H1 (cell line): ENCODE results near the gene CNOT9.

Source experiments
- EGR1 ChIP-seq: IDR thresholded peaks from 2 replicates; pipeline ENCODE4 v1.6.1; 2011; ENCODE audit warnings: low read depth, low read length, borderline replicate concordance
- HDAC6 ChIP-seq: IDR thresholded peaks from one replicate; pipeline ENCODE4 v1.7.1; 2012; ENCODE audit warnings: low read depth, mild to moderate bottlenecking, inconsistent platforms, low read length, moderate library complexity
- POLR2A ChIP-seq, 2 experiments: IDR thresholded peaks; 1 replicate in 1 of 2; 2 replicates in 1 of 2; pipeline ENCODE4 v1.6.1; 2011; ENCODE audit warnings: low read depth in 2 of 2, low read length in 2 of 2, mild to moderate bottlenecking in 2 of 2; ENCODE audit errors: control extremely low read depth in 1 of 2
- POLR2AphosphoS5 ChIP-seq: IDR thresholded peaks from 2 replicates; pipeline ENCODE4 v1.6.1; 2011; ENCODE audit warnings: low read depth, low read length
- SAP30 ChIP-seq: fragments of 300-600 bp; sonication (generic); IDR thresholded peaks from 2 replicates; pipeline ENCODE4 v1.7.1; 2012; ENCODE audit warnings: low read length, moderate library complexity, mild to moderate bottlenecking, inconsistent platforms; ENCODE audit not compliant: insufficient read depth, insufficient replicate concordance
- SP2 ChIP-seq: IDR thresholded peaks from 2 replicates; pipeline ENCODE4 v1.6.1; 2012; ENCODE audit warnings: mild to moderate bottlenecking, low read length, inconsistent platforms
- YY1 ChIP-seq: IDR thresholded peaks from 2 replicates; pipeline ENCODE4 v1.6.1; 2011; ENCODE audit warnings: low read depth, mild to moderate bottlenecking, low read length
- TF ChIP-seq, protein P1 (sequence below), 3 experiments: IDR thresholded peaks; 1 replicate in 2 of 3; 2 replicates in 1 of 3; pipeline versions ENCODE4 v1.5.1 to v1.6.1; 2011; ENCODE audit warnings: low read length in 3 of 3, mild to moderate bottlenecking in 3 of 3, inconsistent platforms in 2 of 3, low read depth in 1 of 3, moderate library complexity in 1 of 3; ENCODE audit not compliant: insufficient read depth in 1 of 3; ENCODE audit errors: control extremely low read depth in 1 of 3

DNA sequence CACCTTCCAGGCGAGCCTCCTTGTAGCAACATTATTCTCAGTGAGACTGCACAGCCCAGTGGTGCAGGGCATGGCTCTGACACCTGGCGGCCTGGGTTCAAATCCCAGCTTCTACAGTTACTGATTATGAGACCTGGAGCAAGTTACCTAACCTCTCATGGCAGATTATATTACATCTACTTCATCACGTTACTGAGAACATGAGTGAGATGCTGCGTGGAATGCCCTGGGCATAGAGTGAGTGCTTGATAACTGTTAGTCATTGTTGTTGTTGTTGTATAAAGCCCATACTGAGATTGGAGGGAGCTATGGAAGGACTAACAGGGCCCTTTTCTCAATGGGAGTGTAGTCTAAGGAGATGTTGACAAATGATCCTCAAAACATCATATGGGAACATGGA, 57.7 kb downstream of the CNOT9 start:
- TF ChIP-seq HDAC6 (no peak), POLR2AphosphoS5 (no peak), SAP30 (no peak), SP2 (no peak), EGR1 (no peak), POLR2A (IDR thresholded peaks at IDR 0.05; ENCODE audit: control extremely low read depth in 1 of 2, low read depth in 2 of 2, low read length in 2 of 2) (no peak), YY1 (no peak)
- TF ChIP-seq, protein P1, sequence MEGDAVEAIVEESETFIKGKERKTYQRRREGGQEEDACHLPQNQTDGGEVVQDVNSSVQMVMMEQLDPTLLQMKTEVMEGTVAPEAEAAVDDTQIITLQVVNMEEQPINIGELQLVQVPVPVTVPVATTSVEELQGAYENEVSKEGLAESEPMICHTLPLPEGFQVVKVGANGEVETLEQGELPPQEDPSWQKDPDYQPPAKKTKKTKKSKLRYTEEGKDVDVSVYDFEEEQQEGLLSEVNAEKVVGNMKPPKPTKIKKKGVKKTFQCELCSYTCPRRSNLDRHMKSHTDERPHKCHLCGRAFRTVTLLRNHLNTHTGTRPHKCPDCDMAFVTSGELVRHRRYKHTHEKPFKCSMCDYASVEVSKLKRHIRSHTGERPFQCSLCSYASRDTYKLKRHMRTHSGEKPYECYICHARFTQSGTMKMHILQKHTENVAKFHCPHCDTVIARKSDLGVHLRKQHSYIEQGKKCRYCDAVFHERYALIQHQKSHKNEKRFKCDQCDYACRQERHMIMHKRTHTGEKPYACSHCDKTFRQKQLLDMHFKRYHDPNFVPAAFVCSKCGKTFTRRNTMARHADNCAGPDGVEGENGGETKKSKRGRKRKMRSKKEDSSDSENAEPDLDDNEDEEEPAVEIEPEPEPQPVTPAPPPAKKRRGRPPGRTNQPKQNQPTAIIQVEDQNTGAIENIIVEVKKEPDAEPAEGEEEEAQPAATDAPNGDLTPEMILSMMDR (IDR thresholded peaks at IDR 0.05; ENCODE audit: control extremely low read depth in 1 of 3, insufficient read depth in 1 of 3, low read depth in 1 of 3, low read length in 3 of 3): no peak
